Measurements from ENCODE around the gene ARHGEF10L. TPM values are rescaled to one million over a fixed set of nuclear protein-coding genes. Genes with fewer than 3 reads are reported as not detected.
A peak's percentile ranks its signal among the peaks of the same experiment; 100 is the strongest.

ARHGEF10L gene
- total RNA-seq, 4 donors from 2014 or later: 65.0 to 136 (median 94.1) TPM

- H3K27me3 ChIP-seq: no peaks in the 10 kb centered on the region
- H3K4me1 ChIP-seq: peaks cover 57% of the 10 kb centered on the region
- TF ChIP-seq EP300 (IDR thresholded peaks at IDR 0.05): no peak
- no peak for TF ChIP-seq CTCF (IDR thresholded peaks at IDR 0.05)
- TF ChIP-seq POLR2AphosphoS5 (IDR thresholded peaks at IDR 0.05): no peak
- no peak for TF ChIP-seq POLR2A (IDR thresholded peaks at IDR 0.05)
- H3K9me3 ChIP-seq: no peaks in the 10 kb centered on the region
- WGBS: 93% methylated on average over 10 of the region's 10 CpGs
- no peaks in the 10 kb centered on the region for H3K36me3 ChIP-seq
- H3K27ac ChIP-seq: no peak overlapping the region
- no peak overlapping the region for H3K4me3 ChIP-seq
- no peak for DNase-seq (ENCODE audit: low spot score in 2 of 2)
Observed at GRCh38 chr1:17584539-17584938, 45.0 kb downstream of the ARHGEF10L start.

GRCh38 chr1:17585266-17585987, 45.9 kb downstream of the ARHGEF10L start:
- DNase-seq (ENCODE audit: low spot score in 2 of 2): no peak
- H3K4me3 ChIP-seq: no peak overlapping the region
- peaks cover 56% of the 10 kb centered on the region for H3K4me1 ChIP-seq
- TF ChIP-seq POLR2AphosphoS5 (IDR thresholded peaks at IDR 0.05): no peak
- TF ChIP-seq EP300 (IDR thresholded peaks at IDR 0.05): no peak
- no peak for TF ChIP-seq POLR2A (IDR thresholded peaks at IDR 0.05)
- TF ChIP-seq CTCF (IDR thresholded peaks at IDR 0.05): no peak
- H3K9me3 ChIP-seq: no peaks in the 10 kb centered on the region
- peak overlapping the region; percentile 39 for H3K27ac ChIP-seq
- 80% methylated on average over 8 of the region's 9 CpGs for WGBS
- no peaks in the 10 kb centered on the region for H3K27me3 ChIP-seq
- peaks cover 7% of the 10 kb centered on the region for H3K36me3 ChIP-seq

GRCh38 chr1:17586172-17586964, 46.9 kb downstream of the ARHGEF10L start:
- no peak for TF ChIP-seq POLR2A (IDR thresholded peaks at IDR 0.05)
- TF ChIP-seq EP300 (IDR thresholded peaks at IDR 0.05): no peak
- TF ChIP-seq POLR2AphosphoS5 (IDR thresholded peaks at IDR 0.05): peak in 1 of 3 donors; percentile 54
- TF ChIP-seq CTCF (IDR thresholded peaks at IDR 0.05): no peak
- no peaks in the 10 kb centered on the region for H3K9me3 ChIP-seq
- WGBS: 72% methylated on average over 10 of the region's 10 CpGs
- peak overlapping the region; percentile 56 for H3K27ac ChIP-seq
- no peak overlapping the region for H3K4me3 ChIP-seq
- DNase-seq (ENCODE audit: low spot score in 2 of 2): no peak
- H3K36me3 ChIP-seq: peaks cover 13% of the 10 kb centered on the region
- no peaks in the 10 kb centered on the region for H3K27me3 ChIP-seq
- peaks cover 56% of the 10 kb centered on the region for H3K4me1 ChIP-seq

GRCh38 chr1:17587693-17588047, 48.2 kb downstream of the ARHGEF10L start:
- no peaks in the 10 kb centered on the region for H3K9me3 ChIP-seq
- WGBS: 49% methylated on average over 3 of the region's 3 CpGs
- H3K27me3 ChIP-seq: no peaks in the 10 kb centered on the region
- TF ChIP-seq POLR2AphosphoS5 (IDR thresholded peaks at IDR 0.05) (peak in 1 of 3 donors; percentile 34), POLR2A (IDR thresholded peaks at IDR 0.05) (no peak)
- no peak for DNase-seq (ENCODE audit: low spot score in 2 of 2)
- H3K36me3 ChIP-seq: peaks cover 18% of the 10 kb centered on the region
- peak overlapping the region; percentile 52 for H3K27ac ChIP-seq
- no peak overlapping the region for H3K4me3 ChIP-seq
- peaks cover 44% of the 10 kb centered on the region for H3K4me1 ChIP-seq

- H3K4me3 ChIP-seq: no peak overlapping the region
- peaks cover 44% of the 10 kb centered on the region for H3K4me1 ChIP-seq
- peak overlapping the region; percentile 52 for H3K27ac ChIP-seq
- H3K27me3 ChIP-seq: no peaks in the 10 kb centered on the region
- 14% methylated on average over 7 of the region's 13 CpGs for WGBS
- TF ChIP-seq POLR2A (IDR thresholded peaks at IDR 0.05) (no peak), EP300 (IDR thresholded peaks at IDR 0.05) (no peak), CTCF (IDR thresholded peaks at IDR 0.05) (no peak), POLR2AphosphoS5 (IDR thresholded peaks at IDR 0.05) (no peak)
- H3K36me3 ChIP-seq: peaks cover 24% of the 10 kb centered on the region
- DNase-seq (ENCODE audit: low spot score in 2 of 2): no peak
- H3K9me3 ChIP-seq: no peaks in the 10 kb centered on the region
Observed at GRCh38 chr1:17588048-17588871, 48.8 kb downstream of the ARHGEF10L start.
